HepG2 (cell line): ENCODE measurements around the gene PAM16. TPM values are rescaled to one million over a fixed set of nuclear protein-coding genes. Genes with fewer than 3 reads are reported as not detected.

Experiments
- ARID5B ChIP-seq: IDR thresholded peaks from 2 replicates; pipeline ENCODE4 v1.4.0; 2020; ENCODE audit warnings: mild to moderate bottlenecking, missing genetic modification reagents
- CENPT ChIP-seq: sonication (generic); formaldehyde crosslinking; IDR thresholded peaks from 2 replicates; pipeline ENCODE4 v1.8.0; 2022; ENCODE audit warnings: low read depth, mild to moderate bottlenecking, moderate library complexity, missing genetic modification reagents
- HMGXB4 ChIP-seq, 2 experiments: sonication (generic) in 1 of 2; formaldehyde crosslinking in 1 of 2; IDR thresholded peaks; 2 replicates each; pipeline versions ENCODE4 v1.4.0 to v1.6.1; 2018 to 2020; ENCODE audit warnings: missing genetic modification reagents in 2 of 2, borderline replicate concordance in 1 of 2, low read depth in 1 of 2, mild to moderate bottlenecking in 1 of 2, missing biosample characterization in 1 of 2
- PHF8 ChIP-seq: sonication (generic); formaldehyde crosslinking; IDR thresholded peaks from 2 replicates; pipeline ENCODE4 v1.5.0; 2020; ENCODE audit warnings: missing genetic modification reagents
- SCMH1 ChIP-seq: sonication (generic); formaldehyde crosslinking; IDR thresholded peaks from 2 replicates; pipeline ENCODE4 v1.9.0; 2021; ENCODE audit warnings: missing genetic modification reagents, mild to moderate bottlenecking, borderline replicate concordance
- SP2 ChIP-seq: sonication (generic); formaldehyde crosslinking; IDR thresholded peaks from 2 replicates; pipeline ENCODE4 v1.5.1; 2020; ENCODE audit warnings: mild to moderate bottlenecking, missing genetic modification reagents
- SP5 ChIP-seq: IDR thresholded peaks from 2 replicates; pipeline ENCODE4 v1.6.1; 2016; ENCODE audit warnings: low read depth, borderline replicate concordance
- SSRP1 ChIP-seq: IDR thresholded peaks from 2 replicates; pipeline ENCODE4 v1.6.1; 2016; ENCODE audit warnings: control low read depth
- TERF1 ChIP-seq: sonication (generic); formaldehyde crosslinking; IDR thresholded peaks from 2 replicates; pipeline ENCODE4 v1.8.0; 2022; ENCODE audit warnings: mild to moderate bottlenecking, missing genetic modification reagents, moderate library complexity
- TRIM22 ChIP-seq: fragments of 450-650 bp; IDR thresholded peaks from 2 replicates; pipeline ENCODE4 v1.6.1; 2017
- ZNF562 ChIP-seq: sonication (generic); formaldehyde crosslinking; IDR thresholded peaks from 2 replicates; pipeline ENCODE4 v1.8.0; 2022; ENCODE audit warnings: missing genetic modification reagents, borderline replicate concordance
- ZNF597 ChIP-seq: sonication (generic); formaldehyde crosslinking; IDR thresholded peaks from 2 replicates; pipeline ENCODE4 v1.5.0; 2020; ENCODE audit warnings: missing genetic modification reagents
- ZNF615 ChIP-seq: sonication (generic); formaldehyde crosslinking; IDR thresholded peaks from 2 replicates; pipeline ENCODE4 v1.5.0; 2020; ENCODE audit warnings: mild to moderate bottlenecking, missing genetic modification reagents, borderline replicate concordance
- ZNF704 ChIP-seq: sonication (generic); formaldehyde crosslinking; IDR thresholded peaks from 2 replicates; pipeline ENCODE4 v1.8.1; 2023; ENCODE audit warnings: mild to moderate bottlenecking, inconsistent platforms, moderate library complexity, missing genetic modification reagents, borderline replicate concordance
- ZSCAN5A ChIP-seq: sonication (generic); formaldehyde crosslinking; IDR thresholded peaks from 2 replicates; pipeline ENCODE4 v1.8.0; 2022; ENCODE audit warnings: mild to moderate bottlenecking, missing genetic modification reagents, borderline replicate concordance
- polyA plus RNA-seq, 8 experiments: library from polyadenylated mRNA; depleted of rRNA in 3 of 8; stranded (reverse) in 7 of 8; unstranded in 1 of 8; fragments of >200 nt; fragmentation: Illumina TruSeq in 4 of 8; extraction: Trizol in 4 of 8; gene quantifications; 2 replicates each; pipeline versions ENCODE4 v1.2.1 to v1.2.3, GENCODE V29; 2011 to 2016; ENCODE audit warnings: low read depth in 4 of 8, missing spikeins in 1 of 8, mixed read lengths in 1 of 8; ENCODE audit not compliant: insufficient read depth in 1 of 8
- total RNA-seq, 5 experiments: library from RNA; depleted of rRNA; stranded (reverse); fragments of >200 nt; fragmentation: Illumina TruSeq; extraction: Trizol; gene quantifications; 2 replicates each; pipeline ENCODE4 v1.2.3, GENCODE V29; 2016; ENCODE audit warnings: low read depth in 1 of 5

Gene PAM16
- total and polyA plus RNA-seq, 2 of the 13 experiments (the other 11 are each of a cell fraction or from before 2014, with no cell fraction given): 51.5 to 51.8 TPM

GRCh38 chr16:4307215-4308037 lies 43.7 kb downstream of the PAM16 start (continued):
- TF ChIP-seq ARID5B (CRISPR knock-in tag): no peak
- no peak for TF ChIP-seq CENPT (CRISPR knock-in tag)
- no peak for TF ChIP-seq SCMH1 (CRISPR knock-in tag)
- TF ChIP-seq TERF1 (CRISPR knock-in tag): no peak
- peak; percentile 53; the same call in 1 of the 2 replicates for TF ChIP-seq PHF8 (CRISPR knock-in tag)
- no peak for TF ChIP-seq TRIM22
- no peak for TF ChIP-seq ZNF704 (CRISPR knock-in tag)
- peak; percentile 92 for TF ChIP-seq SP5
- TF ChIP-seq ZNF615 (CRISPR knock-in tag): no peak
- TF ChIP-seq ZNF562 (CRISPR knock-in tag): no peak
- no peak for TF ChIP-seq SP2 (CRISPR knock-in tag)
- TF ChIP-seq SSRP1: no peak
- no peak for TF ChIP-seq ZNF597 (CRISPR knock-in tag)
- TF ChIP-seq HMGXB4 (CRISPR knock-in tag; IDR thresholded peaks at IDR 0.05; ENCODE audit: borderline replicate concordance in 1 of 2, low read depth in 1 of 2): no peak; a peak in 1 of 4 replicates
- no peak for TF ChIP-seq ZSCAN5A (CRISPR knock-in tag)
- TF ChIP-seq, all 625 proteins: peak for 68
